DMS53 treated with DMSO at 0.1 percent for 48 hours (cell line): ENCODE results near the gene TUBB4B.

Source experiments
- DNase-seq: peaks from one replicate; lab custom pipeline; 2025; ENCODE audit not compliant: unreplicated experiment; lab: John Stamatoyannopoulos, UW

TUBB4B gene

DNA sequence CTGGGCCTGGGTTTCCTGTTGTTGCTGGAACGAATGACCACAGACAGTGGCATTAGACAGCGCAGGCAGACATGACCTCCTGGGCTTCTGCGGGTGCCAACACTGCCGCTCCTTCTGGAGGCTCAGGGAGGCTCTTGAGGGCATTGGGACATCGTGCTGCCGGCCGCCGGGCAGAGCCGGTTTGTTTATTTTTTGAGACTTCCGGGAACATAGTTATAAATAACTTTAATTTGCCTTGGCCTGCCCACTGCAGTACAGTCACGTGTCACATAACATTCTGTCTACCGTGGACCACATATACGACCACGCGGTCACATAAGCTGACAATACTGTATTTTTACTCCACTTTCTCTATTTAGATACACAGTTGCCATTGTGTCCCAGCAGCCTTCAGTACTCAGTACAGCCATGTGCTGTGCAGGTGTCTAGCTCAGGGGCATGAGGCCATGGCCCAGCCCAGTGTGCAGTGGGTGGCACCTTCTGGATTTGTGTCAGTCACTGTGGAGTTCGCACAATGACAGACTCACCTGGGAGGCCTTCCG is 28.2 kb downstream of the TUBB4B start:
- peak; percentile 44 for DNase-seq

DNA sequence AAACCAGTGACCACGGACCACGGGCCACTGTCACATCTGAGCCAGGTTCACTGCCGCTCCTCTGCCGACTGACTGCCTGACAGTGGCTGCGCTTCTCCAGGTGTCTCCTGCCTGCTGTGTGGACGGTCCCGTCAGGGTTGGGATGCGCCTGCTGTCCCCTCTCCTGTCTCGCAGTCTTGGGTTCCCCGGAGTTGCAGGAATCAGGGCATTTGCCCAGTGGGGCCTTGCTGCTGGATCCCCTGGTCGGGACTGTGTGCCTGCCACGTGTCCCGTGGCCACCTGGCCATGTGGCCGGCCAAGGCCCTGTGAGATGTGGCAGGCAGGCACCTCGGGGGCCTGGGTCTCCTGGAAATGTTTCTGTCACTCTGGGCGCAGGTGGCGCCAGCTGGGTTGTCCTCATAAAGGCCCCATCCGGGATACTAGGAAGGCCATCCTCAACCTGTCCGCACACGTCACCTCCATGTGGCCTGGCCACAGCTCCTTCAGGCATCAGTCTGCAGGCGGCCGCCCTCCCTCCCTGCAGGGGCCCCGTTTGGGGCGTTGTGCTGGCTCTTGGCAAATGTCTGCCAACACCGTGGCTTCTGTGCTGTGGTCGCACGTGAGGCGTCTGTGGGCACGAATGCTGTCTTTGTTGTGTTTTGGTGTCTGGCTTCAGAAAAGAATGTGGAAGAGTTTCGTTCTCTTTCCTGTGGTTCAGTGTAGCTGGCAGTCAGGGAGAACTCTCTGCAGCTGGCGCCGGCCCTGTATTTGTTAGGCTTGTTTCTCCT is 30.0 kb downstream of the TUBB4B start:
- no peak for DNase-seq

DNA sequence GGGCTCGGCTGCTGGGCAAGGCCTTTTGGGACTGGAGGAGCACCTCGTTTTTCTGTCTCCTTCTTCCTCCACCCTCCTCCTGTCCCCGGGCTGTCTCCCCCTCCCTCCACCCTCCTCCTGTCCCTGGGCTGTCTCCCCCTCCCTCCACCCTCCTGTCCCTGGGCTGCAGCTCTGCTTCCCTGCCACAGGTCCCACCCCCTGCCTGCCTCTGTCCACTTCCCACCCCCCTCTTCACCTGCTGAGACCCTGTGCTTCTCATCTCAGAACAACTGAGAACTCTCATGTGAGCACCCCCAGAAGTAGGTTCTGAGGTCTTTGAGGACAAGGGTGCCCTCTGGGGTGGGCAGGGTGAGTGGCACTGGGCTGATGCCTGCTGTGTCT is 30.6 kb downstream of the TUBB4B start:
- no peak for DNase-seq

DNA sequence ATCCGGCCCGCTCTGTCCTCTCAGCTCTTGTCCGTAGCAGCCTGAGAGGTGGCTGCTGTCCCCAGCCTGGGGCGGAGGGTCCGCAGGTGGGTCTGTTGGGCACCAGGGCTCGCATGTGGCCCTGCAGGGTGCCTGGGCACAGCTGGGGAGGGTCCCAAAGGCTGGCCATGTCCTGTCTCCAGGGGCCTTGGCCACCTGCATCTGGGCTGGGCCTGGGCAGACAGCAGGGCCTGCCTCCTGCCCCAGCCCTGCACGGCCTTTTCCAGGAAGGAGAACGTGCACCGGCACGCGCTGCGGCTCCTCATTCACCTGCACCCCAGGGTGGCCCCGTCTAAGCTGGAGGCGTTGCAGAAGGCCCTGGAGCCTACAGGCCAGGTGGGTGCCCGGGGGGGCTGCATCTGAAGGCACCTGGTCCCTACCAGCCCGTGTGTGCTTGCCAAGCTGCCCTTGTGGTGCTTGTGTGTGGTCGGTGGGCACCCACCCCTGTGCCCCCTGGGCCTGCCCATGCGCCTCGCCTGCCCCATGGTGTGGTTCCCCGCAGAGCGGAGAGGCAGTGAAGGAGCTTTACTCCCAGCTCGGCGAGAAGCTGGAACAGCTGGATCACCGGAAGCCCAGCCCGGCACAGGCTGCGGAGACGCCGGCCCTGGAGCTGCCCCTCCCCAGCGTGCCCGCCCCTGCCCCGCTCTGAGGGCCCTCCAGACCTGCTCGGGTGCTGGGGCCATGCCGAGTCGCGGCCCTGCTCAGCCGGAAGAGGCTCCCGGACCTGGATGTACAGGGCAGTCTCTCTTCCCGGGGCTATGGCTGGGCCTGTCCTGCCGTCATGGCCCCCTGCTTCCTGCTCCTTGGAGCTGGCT is 31.4 kb downstream of the TUBB4B start:
- DNase-seq: peak; percentile 55

DNA sequence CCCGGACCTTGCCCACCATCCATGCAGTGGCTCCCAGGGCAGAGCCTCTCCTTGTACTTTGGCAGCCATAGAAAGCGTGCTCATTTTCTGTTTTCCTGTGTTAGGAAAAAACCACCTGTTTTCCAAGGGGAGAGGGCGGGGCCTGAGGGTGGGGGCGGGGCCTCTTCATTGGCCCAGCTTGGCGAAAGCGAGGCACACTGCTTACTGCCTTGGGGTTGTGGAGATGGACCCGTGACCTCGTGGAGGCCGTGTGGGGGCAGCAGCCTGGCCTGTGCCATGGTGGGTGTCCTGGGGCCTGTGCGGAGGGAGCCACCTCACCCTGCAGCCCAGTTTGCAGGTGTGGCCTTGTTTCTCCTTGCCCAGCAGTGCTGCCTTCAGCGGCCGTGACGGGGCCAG is 32.0 kb downstream of the TUBB4B start:
- DNase-seq: peak; percentile 60

DNA sequence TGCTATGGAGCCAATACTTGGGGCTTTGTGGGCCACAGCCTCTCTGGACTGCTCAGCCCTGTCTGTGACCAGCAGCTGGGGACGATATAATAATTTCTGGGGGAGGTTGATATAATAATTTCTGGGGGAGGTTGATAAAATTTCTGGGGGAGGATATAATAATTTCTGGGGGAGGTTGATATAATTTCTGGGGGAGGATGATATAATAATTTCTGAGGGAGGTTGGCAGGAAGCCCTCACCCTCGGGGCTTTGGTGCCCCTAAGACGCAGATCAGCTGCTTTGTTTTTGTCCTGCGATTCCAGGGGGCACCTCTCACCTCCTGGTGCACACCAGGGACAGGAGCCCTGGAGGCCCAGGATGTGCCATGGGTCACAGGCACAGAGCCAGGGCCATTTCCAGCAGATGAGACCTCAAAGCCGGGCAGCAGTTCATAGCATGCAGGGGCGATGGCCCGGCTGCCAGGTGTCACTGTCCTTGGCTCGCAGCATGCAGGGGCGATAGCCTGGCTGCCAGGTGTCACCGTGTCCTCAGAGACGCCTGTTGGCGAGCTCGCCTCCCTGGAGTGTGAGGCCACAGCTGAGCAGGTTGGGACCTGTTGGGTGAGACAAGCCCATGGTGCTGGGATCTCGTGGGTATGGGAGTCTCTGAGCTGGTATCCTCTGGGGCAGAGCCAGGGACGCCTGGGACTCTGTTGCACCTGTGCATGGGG is 32.7 kb downstream of the TUBB4B start:
- DNase-seq: peak; percentile 71

DNA sequence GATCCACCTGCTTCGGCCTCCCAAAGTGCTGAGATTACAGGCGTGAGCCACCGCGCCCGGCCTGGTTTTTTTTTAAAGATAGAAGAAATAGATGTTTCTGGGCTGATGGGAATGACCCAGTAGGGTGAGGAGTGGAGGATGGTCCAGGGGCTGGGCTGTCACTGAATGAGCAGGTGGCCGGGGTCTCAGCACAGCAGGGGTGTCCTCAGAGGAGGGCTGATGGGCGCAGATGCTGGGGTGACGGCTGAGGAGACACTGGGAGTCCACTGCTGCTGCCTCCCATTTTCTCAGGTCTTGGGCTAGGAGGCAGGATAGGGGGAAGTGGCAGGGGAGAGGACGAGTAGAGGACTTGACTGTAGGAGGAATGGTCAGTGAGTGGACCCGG is 34.1 kb downstream of the TUBB4B start:
- no peak for DNase-seq

DNA sequence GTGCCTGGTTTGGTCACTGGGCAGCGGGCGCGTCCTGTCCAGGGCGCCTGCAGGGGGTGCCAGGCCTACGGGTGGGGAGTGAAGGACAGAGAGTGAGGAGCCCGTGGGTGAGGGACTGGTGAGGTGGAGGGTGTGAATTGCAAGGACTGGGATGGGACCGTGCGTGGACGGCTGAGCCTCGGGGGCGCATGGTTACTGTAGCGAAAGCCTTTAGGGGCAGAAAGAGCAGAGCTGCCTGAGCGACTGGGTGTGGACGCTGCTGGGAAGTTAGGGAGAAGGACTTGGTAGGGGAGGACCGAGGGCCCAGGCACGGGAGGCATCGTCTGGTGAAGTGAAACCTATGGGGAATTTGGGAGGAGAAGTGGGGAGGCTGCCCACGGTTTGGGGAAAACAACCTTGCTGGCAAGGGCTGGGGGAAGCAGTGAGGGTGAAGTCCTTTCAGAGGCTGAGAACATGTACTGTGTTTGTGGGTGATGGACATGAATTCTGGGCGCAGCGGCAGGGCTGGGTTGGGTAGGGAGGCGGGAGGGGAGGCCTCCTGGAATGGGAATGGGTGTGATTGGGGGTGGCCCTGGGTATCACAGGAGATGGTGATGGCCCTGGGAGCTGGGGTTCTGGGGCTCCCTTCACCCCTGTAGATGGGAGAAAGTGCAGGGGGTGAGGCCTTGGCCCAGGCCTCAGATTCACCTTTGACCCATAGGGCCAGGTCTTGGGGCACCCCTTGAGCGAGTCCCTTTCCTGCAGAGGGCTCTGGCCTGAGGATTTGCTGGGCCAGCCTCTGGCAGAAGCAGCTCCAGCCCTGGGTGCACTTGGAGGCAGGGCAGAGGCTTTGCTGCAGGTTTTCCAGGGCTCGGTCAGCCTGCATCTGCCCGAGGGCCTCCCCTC is 34.7 kb downstream of the TUBB4B start:
- DNase-seq: no peak

DNA sequence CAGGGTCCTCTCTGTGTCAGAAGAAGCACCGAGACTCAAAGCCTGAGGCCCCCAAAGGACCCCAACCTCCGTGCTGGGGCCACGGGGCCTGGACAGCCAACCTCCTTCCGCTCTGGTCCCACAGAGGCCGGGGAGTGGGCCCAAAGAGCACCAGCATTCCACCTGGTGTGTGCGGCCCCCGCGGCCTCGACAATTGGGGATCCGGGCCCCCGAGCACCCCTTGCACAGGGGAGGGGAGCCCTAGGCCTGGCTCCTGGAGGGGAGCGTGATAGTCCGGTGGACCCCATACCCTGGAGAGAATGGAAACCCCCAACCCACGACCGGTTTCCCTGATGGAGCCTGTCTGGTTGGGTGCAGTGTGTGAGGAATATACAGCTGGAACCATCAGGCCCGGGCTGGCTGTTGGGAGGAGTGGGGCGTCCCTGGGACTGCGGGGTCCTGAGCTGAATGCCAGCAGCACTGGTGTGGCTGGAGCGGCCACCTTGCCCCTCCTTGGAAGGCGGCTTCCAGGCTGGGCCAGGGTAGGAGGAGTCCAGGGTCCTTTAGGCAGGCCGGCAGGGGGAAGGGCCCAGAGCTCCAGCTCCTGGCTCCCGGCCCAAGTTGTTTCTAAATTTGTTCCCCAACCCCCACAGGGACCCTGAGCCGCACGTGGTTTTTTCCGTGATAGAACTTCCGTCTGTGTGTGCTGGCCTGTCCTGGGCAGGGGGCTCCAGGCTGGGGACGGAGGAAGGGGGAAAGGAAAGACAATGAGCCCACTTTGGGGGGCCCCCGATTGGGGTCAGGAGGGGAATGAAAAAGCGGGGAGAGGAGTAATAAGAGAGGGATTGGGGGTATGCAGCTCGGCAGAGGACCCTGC is 35.6 kb downstream of the TUBB4B start:
- no peak for DNase-seq

DNA sequence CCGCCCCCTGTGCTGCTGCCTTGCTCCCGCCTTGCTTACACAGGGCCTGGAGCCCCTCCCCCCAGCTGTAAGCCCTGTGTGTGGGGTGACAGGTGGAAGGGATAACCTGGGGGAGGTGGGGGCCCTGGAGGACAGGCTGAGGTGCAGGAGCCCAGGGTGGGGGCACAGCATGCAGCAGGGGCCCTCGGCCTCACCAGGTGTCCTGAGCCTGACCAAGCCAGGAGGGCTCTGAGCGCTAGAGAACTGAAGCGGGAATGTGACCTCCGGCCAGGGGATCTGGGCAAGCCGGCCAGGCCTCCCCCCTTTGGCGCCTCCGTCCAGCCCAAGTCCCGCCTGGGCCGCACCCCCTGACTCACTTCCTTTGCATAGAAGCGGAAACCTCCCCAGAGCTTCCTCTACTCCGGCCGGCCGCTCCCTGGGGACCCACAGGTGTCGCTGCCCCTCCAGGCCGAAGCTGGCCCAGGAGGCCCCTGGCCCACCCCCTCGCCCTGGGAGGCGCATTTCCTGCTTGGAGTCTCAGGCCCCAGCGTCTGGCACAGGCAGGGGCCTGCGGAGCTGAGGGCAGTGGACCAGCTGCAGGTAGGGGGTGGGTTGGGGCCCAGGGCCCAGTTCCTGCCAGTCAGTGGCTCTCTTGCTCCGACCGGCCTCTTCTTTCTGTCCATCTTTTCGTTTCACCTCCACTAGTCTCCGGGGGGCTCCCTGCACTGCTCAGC is 36.4 kb downstream of the TUBB4B start, which contains the start of gene TOR4A:
TSS of gene TOR4A (plus strand) at position 398 of the 713 bp plus-strand sequence. CDS start 964 bp downstream, outside the sequence.
- no peak for DNase-seq

DNA sequence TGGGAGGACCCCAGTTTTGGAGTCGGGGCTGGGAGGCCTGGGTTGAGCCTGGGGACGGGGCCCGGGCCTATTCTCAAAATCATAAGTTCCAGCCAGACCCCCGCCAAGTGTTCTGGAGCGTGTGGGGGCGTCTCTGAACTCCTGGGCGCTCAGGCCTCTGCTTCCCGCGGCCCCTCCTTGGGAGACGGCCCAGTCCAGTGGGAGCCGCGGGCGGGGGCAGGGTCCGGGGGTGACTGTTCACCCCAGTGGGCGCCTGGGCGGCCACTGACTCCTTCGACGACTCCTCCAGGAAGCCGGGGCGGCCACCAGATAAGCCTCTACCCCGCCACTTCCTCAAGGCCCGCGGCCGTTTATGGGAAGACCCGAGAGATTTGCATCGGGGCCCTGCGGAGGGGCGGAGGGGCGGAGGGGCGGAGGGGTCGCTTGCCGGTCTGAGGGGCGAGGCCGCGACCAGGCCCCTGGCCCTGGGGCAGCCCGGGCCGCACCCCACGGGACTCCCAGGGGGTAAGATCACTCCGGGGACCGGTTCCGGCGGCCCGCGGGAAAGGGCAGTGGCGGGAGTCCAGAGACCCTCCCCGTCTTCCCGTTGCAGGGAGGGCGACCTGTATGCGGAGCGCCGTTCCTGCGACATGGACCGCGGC is 37.1 kb downstream of the TUBB4B start:
- DNase-seq: no peak

DNA sequence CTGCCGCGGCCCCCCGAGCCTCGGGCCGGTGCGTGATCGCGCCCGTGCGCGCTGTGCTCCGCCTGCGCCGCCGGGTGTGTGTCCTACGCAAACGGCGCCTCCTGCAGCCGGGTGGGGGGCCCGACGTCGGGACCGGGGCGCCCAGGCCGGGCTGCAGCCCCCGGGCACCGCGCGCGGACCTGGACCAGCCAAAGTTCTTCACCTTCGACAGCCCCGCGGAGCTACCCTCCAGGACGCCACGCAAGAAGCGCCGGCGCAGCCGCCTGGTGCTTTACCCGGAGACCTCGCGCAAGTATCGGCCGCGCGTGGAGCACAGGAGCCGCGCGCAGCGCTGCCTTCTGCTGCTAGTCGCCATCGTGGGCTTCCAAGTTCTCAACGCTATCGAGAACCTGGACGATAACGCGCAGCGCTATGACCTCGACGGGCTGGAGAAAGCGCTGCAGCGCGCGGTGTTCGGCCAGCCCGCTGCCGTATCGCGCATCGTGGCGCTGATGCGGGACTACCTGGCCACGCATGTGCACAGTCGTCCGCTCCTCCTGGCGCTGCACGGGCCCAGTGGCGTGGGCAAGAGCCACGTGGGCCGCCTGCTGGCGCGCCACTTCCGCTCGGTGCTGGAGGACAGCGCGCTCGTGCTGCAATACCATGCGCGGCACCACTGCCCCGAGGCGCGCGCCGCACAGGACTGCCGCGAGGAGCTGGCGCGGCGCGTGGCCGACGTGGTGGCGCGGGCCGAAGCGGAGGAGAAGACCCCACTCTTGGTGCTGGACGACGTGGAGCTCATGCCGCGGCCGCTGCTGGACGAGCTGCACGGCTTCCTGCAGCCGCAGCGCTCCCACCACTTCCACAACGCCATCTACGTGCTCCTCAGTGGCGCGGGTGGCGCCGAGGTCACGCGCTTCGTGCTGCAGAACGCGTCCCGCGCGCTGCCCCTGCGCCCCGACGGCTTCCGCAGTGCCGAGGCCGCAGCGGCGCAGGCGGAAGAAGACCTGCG is 37.9 kb downstream of the TUBB4B start:
- DNase-seq: no peak

DNA sequence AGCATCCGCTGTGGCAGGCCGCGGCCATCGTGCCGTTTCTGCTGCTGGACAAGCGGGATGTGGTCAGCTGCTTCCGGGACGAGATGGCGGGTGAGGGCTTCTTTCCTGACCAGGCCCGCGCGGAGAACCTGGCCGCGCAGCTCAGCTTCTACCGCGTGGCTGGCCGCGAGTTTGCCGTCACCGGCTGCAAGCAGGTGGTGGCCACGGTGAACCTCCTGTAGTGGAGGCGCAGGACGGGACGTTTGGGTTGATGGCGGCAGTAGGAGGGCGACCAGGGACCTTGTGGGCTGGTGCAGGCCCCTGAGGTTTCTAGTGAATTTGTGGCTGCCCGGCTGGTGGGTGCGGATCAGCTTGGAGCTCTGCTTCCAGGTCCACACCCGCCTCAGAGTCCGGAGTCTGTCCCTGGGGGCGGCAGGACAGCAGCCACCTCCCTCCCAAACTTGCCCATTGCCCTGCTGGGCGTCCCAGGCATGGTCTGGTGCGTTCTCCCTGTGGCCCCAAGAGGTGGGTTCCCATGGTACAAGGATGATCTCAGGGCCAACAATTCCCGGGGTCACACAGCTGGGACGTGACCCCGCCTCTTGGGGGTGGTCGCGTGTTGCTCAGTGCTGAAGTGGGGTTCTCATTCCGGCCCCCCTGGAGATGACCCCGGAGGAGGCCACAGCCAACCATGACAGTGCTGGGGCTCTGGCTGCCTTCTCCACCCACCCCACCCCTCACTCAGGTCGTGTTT is 38.8 kb downstream of the TUBB4B start:
- DNase-seq: no peak

DNA sequence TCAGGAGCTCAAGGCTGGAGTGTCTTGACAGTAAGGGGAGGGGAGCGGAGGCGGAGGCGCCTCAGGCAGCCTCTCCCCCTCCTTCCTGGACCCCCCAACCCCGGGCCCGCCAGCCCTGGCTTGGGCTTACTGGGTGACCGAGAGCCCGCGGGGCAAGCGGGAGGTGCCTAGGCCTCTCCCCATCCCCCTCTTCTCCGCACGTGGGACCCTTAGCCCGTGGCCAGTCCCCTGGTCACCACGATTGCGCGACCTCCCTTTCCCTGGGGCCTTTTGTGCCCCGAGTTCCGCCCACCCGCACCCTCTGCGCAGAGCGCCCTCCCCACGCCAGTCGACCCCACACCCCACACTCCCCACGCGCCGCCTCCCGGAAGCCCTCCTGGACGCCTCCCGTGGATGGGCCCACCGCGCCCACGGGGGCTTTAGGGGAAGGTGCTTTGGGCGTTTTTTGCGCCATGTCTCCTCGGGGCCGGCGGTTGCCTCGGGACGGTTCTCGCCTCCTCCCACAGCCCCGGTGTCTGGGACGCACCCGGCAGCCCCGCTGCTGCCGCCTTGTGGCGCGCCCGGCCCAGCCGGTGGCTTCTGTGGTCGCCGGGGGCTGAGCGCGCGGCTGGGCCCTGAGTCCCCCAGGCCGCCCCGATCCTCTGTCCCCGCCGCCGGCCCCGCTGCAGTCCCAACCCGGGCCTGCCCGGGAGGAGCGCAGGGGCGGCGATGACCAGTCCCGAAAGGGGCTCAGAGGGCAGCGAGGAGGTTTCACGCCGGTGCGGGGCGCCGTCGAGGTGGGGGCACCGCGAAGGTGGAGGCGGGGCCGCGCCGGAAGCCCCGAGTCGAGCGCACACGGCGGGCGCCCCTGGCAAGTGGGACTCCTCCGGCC is 39.6 kb downstream of the TUBB4B start:
- no peak for DNase-seq

DNA sequence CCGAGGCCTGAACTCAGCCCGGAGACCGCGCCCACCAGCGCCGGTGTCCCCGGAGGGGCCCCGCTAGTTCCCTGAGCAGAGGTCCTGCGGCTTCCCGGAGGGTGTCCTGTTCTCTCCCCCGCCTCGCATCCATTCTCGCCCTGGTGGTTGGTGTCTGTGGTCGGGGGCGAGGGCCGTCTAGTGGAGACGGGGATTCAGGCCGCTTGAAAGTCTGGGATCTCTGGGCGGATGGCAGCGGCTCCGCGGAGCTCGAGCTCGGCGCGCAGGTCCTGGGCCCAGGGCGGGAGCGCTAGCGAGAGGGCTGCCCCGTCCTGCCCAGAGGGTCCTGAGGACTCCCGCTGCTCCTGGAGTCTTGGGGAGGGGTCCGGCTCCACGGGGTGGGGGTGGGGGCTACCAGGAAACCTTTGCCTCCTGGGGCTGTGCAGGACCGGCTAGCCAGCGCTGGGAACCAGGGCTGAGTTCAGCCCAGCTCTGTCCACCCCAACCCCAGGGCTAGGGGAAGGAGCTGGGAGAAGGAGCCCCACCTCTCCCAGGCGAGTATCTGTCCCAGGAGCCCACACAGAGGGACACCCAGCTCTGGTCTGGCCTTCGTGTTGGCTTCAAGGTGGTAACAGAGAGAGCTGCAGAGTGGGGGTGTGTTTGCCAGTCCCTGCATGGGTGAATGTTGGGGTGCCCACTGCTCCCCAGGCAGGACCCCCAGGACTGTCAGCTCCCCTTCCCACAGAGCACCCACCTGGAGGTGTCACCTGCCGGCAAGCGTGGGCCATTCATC is 40.4 kb downstream of the TUBB4B start:
- no peak for DNase-seq
